SK-N-SH (cell line): Measurements from ENCODE around the gene AANAT. TPM values are rescaled to one million over a fixed set of nuclear protein-coding genes. Genes with fewer than 3 reads are reported as not detected.

ENCODE experiments used
- CTCF ChIA-PET: fragments of 300-600, 350-600 bp; formaldehyde crosslinking; extraction: SDS; loops from one replicate; lab custom pipeline; 2021; lab: Yijun Ruan, JAX
- POLR2A ChIA-PET: fragments of 350-600 bp; sonication (Branson Sonifier 250); formaldehyde crosslinking; extraction: SDS; loops from one replicate; lab custom pipeline; 2020; ENCODE audit warnings: antibody characterized with exemption, inconsistent platforms; lab: Yijun Ruan, JAX
- DNase-seq: peaks from one replicate; pipeline ENCODE4 v3.0.0; 2012
- H2AFZ ChIP-seq: fragments of 200-600 bp; sonication (generic); 2 replicates; pipeline ENCODE4 v1.8.1; 2016; ENCODE audit warnings: antibody characterized with exemption, mild to moderate bottlenecking, low read depth
- H3F3A ChIP-seq: fragments of 200-600 bp; sonication (generic); replicated peaks from 2 replicates; pipeline ENCODE3; 2016; ENCODE audit warnings: antibody characterized with exemption, mild to moderate bottlenecking; ENCODE audit not compliant: insufficient read depth
- H3K27ac ChIP-seq, 2 experiments: fragments of 200-500 bp in 1 of 2; fragments of 200-600 bp in 1 of 2; sonication (Bioruptor generic) in 1 of 2; sonication (generic), shearing (Covaris generic) in 1 of 2; 2 replicates each; pipeline versions ENCODE4 v1.5.1 to v1.6.1; 2014 to 2016; ENCODE audit warnings: low read depth in 2 of 2, inconsistent platforms in 1 of 2, low read length in 1 of 2, mild to moderate bottlenecking in 1 of 2, mixed read lengths in 1 of 2
- H3K27me3 ChIP-seq: fragments of 200-600 bp; sonication (generic), shearing (Covaris generic); 2 replicates; pipeline ENCODE4 v1.6.1; 2016; ENCODE audit warnings: mixed run types; ENCODE audit not compliant: insufficient read depth
- H3K36me3 ChIP-seq, 2 experiments: fragments of 200-500 bp in 1 of 2; fragments of 200-600 bp in 1 of 2; sonication (Bioruptor generic) in 1 of 2; sonication (generic) in 1 of 2; replicated peaks in 1 of 2; 2 replicates each; pipeline versions ENCODE3 to v1.5.1; 2014 to 2016; ENCODE audit warnings: low read length in 1 of 2, mild to moderate bottlenecking in 1 of 2; ENCODE audit not compliant: insufficient read depth in 2 of 2, control insufficient read depth in 1 of 2
- H3K4me1 ChIP-seq, 2 experiments: fragments of 200-500 bp in 1 of 2; fragments of 200-600 bp in 1 of 2; sonication (Bioruptor generic) in 1 of 2; sonication (generic), shearing (Covaris generic) in 1 of 2; 2 replicates each; pipeline versions ENCODE4 v1.5.1 to v1.6.1; 2014 to 2016; ENCODE audit warnings: low read depth in 1 of 2, low read length in 1 of 2, mixed run types in 1 of 2; ENCODE audit not compliant: insufficient read depth in 2 of 2, control insufficient read depth in 1 of 2
- H3K4me2 ChIP-seq: fragments of 200-600 bp; sonication (generic), shearing (Covaris generic); 2 replicates; pipeline ENCODE4 v1.6.1; 2017; ENCODE audit warnings: mixed run types
- H3K4me3 ChIP-seq, 2 experiments: fragments of 200-500 bp in 1 of 2; fragments of 200-600 bp in 1 of 2; sonication (Bioruptor generic) in 1 of 2; sonication (generic), shearing (Covaris generic) in 1 of 2; 2 replicates each; pipeline versions ENCODE4 v1.5.1 to v1.8.1; 2014 to 2016; ENCODE audit warnings: low read depth in 2 of 2, inconsistent platforms in 1 of 2, low read length in 1 of 2, mild to moderate bottlenecking in 1 of 2, mixed read lengths in 1 of 2, moderate library complexity in 1 of 2
- H3K79me2 ChIP-seq: fragments of 200-600 bp; sonication (generic); 2 replicates; pipeline ENCODE4 v1.8.1; 2017; ENCODE audit warnings: mild to moderate bottlenecking; ENCODE audit not compliant: insufficient read depth
- H3K9ac ChIP-seq: fragments of 200-600 bp; sonication (generic); 2 replicates; pipeline ENCODE4 v1.6.1; 2017; ENCODE audit warnings: mixed run types
- H3K9me2 ChIP-seq: fragments of 200-600 bp; sonication (generic); 2 replicates; pipeline ENCODE4 v1.6.1; 2017; ENCODE audit warnings: mixed run types
- H3K9me3 ChIP-seq: fragments of 200-600 bp; sonication (generic); 2 replicates; pipeline ENCODE4 v1.6.1; 2017; ENCODE audit warnings: mixed run types, mild to moderate bottlenecking, moderate library complexity
- H4K20me1 ChIP-seq: fragments of 200-600 bp; sonication (generic); 2 replicates; pipeline ENCODE4 v1.6.1; 2017; ENCODE audit warnings: mild to moderate bottlenecking, mixed run types; ENCODE audit not compliant: insufficient read depth
- FOSL2 ChIP-seq: IDR thresholded peaks from 2 replicates; pipeline ENCODE4 v1.4.0; 2012; ENCODE audit warnings: low read depth, mild to moderate bottlenecking, moderate library complexity, borderline replicate concordance
- FOXM1 ChIP-seq: IDR thresholded peaks from 2 replicates; pipeline ENCODE4 v1.4.0; 2012; ENCODE audit warnings: low read depth, mild to moderate bottlenecking
- GABPA ChIP-seq: IDR thresholded peaks from 2 replicates; pipeline ENCODE4 v1.4.0; 2012; ENCODE audit warnings: low read depth, mild to moderate bottlenecking
- GATA2 ChIP-seq: sonication (generic); formaldehyde crosslinking; IDR thresholded peaks from 2 replicates; pipeline ENCODE4 v1.5.0; 2020; ENCODE audit warnings: mild to moderate bottlenecking, missing genetic modification reagents
- NRF1 ChIP-seq: IDR thresholded peaks from 2 replicates; pipeline ENCODE4 v1.6.1; 2012; ENCODE audit warnings: low read depth, mild to moderate bottlenecking, low read length
- POLR2AphosphoS5 ChIP-seq: IDR thresholded peaks from 2 replicates; pipeline ENCODE4 v1.6.1; 2012; ENCODE audit warnings: low read depth, low read length
- RCOR1 ChIP-seq: fragments of 150-350 bp; IDR thresholded peaks from 2 replicates; pipeline ENCODE4 v1.6.1; 2017; ENCODE audit warnings: antibody characterized with exemption, low read length
- SMC3 ChIP-seq: IDR thresholded peaks from 2 replicates; pipeline ENCODE4 v1.6.1; 2012; ENCODE audit warnings: low read depth, low read length, improper control_type of control experiment
- WGBS: methylation state at CpG from one replicate; pipeline ENCODE4 v1.1.6; 2017; ENCODE audit warnings: low lambda C conversion rate; 5-methylcytosine and 5-hydroxymethylcytosine counted together
- polyA plus RNA-seq, 3 experiments: library from polyadenylated mRNA; depleted of rRNA; stranded (reverse); fragments of >200 nt; gene quantifications; 2 replicates each; pipeline ENCODE4 v1.2.3, GENCODE V29; 2012
- TF ChIP-seq, protein P1 (sequence below): IDR thresholded peaks from 2 replicates; pipeline ENCODE4 v1.6.1; 2012; ENCODE audit warnings: mild to moderate bottlenecking, low read depth, low read length, moderate library complexity

The AANAT gene
- polyA plus RNA-seq, 1 of the 3 experiments (the other 2 are of a cell fraction): 0.26 TPM

GRCh38 chr17:76442341-76443338, 24.8 kb upstream of the AANAT start (continued):
- TF ChIP-seq, protein P1, sequence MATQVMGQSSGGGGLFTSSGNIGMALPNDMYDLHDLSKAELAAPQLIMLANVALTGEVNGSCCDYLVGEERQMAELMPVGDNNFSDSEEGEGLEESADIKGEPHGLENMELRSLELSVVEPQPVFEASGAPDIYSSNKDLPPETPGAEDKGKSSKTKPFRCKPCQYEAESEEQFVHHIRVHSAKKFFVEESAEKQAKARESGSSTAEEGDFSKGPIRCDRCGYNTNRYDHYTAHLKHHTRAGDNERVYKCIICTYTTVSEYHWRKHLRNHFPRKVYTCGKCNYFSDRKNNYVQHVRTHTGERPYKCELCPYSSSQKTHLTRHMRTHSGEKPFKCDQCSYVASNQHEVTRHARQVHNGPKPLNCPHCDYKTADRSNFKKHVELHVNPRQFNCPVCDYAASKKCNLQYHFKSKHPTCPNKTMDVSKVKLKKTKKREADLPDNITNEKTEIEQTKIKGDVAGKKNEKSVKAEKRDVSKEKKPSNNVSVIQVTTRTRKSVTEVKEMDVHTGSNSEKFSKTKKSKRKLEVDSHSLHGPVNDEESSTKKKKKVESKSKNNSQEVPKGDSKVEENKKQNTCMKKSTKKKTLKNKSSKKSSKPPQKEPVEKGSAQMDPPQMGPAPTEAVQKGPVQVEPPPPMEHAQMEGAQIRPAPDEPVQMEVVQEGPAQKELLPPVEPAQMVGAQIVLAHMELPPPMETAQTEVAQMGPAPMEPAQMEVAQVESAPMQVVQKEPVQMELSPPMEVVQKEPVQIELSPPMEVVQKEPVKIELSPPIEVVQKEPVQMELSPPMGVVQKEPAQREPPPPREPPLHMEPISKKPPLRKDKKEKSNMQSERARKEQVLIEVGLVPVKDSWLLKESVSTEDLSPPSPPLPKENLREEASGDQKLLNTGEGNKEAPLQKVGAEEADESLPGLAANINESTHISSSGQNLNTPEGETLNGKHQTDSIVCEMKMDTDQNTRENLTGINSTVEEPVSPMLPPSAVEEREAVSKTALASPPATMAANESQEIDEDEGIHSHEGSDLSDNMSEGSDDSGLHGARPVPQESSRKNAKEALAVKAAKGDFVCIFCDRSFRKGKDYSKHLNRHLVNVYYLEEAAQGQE: no peak
- no peak for TF ChIP-seq POLR2AphosphoS5
- TF ChIP-seq SMC3: no peak
- no peak for TF ChIP-seq RCOR1

DNA sequence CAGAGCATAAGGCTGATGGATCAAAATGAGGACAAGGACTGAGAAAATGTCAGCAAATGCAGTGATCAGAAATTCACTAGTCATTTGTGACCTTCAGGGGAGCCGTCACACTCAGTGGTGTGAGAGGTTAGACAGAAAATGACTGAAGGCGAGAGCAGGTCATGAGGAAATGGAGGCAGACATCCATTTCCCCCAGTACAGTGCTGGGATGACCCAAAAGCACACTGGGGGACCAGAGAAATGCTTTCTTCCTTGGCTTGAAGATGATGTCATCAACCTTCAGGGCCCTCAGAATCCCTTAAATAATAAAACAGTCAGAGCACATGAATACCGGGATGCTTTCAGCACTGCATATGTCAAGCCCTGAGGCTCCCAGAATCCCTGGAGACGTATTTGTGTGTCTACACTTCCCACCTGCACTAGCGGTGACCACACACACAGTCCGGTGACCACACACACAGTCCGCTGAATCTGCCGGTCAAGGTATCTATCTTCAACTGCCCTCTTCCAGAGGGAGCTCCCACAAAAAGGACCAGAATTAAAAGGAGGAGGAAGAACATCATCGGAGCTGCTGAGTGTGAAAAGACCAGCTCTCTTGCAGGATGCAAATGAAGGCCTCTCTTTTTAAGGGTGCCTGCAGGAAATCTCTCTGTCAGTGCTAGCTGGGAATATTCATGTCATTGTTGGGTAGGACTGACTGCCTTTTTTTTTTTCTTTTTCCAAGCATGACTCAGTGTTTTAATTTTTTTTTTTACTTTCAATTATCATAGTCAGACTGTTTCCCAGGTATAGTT, 22.7 kb upstream of the AANAT start:
- no peaks in the 10 kb centered on the region for H3K9me2 ChIP-seq
- 86% methylated on average over 9 of the region's 9 CpGs for WGBS
- TF ChIP-seq FOSL2 (peak; percentile 44), GATA2 (CRISPR knock-in tag) (no peak), GABPA (no peak), FOXM1 (no peak), NRF1 (no peak)
- TF ChIP-seq, all 33 proteins: peak for 1
- Histone ChIP-seq H3K4me1 (peaks cover 35 to 45% of the 10 kb centered on the region in 2 experiments), H3K36me3 (no peaks in the 10 kb centered on the region), H3K27me3 (no peaks in the 10 kb centered on the region), H4K20me1 (peaks cover 87% of the 10 kb centered on the region), H3K4me2 (peak overlapping the region; percentile 69), H3K9ac (no peak overlapping the region), H3F3A (peaks cover 25% of the 10 kb centered on the region), H3K79me2 (peaks cover 96% of the 10 kb centered on the region), H3K27ac (peak overlapping the region in 1 of 2 experiments; percentile 64; a peak in 2 of 4 replicates), H3K9me3 (no peaks in the 10 kb centered on the region), H3K4me3 (no peak overlapping the region), H2AFZ (no peak overlapping the region)
- no peak for DNase-seq
- CTCF ChIA-PET: interaction anchor here (0.7 to 9.5 kb wide), 11 partner anchors 8 to 237 kb away, joined by 3 to 60 read pairs (median 6); partner anchors contain the start of gene UBE2O
- POLR2A ChIA-PET: no interaction called here
